EH (cell line): ENCODE data around the gene IQCF2.
A peak's percentile ranks its signal among the peaks of the same experiment; 100 is the strongest.
"Not testable (repeated sequence)": the region's sequence is repeated elsewhere in the genome, so short reads cannot be mapped to it uniquely, and the experiment has no call there.

ENCODE experiments used
- DNase-seq: peaks from one replicate; pipeline ENCODE4 v3.0.0-alpha.2; 2015; ENCODE audit warnings: low read depth

The IQCF2 gene

DNA sequence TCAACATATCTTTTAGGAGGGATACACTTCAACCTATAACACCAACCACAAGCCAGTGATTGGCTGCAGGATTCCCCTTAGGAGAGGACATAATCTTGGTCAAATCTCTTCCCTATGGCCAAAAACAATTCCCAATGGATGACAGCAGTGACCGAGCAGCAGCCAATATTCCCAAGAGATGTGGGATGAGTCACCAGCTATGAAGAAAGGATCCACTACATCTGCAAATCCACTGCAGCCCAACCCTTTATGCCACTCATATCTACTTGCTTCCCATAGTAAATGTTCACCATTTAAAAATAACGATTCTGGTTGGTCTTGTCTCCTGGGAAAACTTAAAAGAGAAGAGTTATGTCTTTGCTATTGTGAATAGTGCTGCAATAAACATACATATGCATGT is 18.5 kb downstream of the IQCF2 start:
- peak; percentile 13 for DNase-seq

DNA sequence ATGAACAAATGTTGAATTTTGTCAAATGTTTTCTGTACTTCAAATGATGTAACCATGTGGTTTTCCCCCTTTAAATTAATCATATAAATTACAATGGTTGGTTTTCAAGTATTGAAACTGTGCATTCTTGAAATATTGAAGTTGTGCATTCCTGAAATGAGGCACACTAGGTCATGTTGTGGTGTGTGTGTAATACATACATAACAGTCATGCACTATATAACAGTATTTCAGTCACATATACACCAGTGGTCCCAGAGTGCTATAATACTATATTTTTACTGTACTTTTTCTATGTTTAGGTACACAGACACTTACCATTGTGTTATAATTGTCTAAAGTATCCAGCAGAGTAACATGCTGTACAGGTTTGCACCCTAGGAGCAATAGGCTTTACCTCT is 25.0 kb downstream of the IQCF2 start:
- DNase-seq = no peak

GRCh38 chr3:51887620-51888019 is 26.2 kb downstream of the IQCF2 start:
- DNase-seq = no peak

DNA sequence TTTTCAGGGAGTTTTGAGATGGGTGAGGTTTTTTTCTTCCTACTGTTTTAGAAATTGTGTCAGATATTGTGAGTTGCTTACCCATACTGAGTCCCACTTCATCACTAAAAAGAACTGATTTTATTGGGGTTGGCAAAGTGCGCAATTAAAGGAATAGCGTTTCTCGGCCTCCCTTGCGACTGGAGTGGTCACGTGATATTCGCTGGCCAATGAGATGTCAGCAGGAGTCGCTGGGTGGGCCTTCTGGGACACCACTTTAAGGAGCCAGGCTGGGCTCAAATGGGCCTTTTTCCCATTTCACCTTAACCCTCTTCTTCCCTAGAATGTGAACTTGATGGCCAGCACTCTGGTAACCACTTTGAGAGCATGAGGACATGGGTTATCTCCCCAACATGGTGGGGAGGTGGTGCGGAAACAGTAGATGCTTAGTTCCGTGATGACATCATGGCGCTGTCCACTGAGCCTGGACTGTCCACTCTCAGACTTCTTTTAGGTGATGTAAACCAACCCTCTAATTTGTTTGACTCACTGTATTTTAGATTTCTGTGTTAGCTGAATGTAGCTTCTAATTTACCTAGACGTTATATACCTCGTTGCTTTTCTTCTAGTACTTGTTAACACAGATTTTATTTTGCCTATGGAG is 27.2 kb downstream of the IQCF2 start:
- no peak for DNase-seq

- DNase-seq = no peak
Measured at GRCh38 chr3:51891242-51892039, 30.0 kb downstream of the IQCF2 start.

DNA sequence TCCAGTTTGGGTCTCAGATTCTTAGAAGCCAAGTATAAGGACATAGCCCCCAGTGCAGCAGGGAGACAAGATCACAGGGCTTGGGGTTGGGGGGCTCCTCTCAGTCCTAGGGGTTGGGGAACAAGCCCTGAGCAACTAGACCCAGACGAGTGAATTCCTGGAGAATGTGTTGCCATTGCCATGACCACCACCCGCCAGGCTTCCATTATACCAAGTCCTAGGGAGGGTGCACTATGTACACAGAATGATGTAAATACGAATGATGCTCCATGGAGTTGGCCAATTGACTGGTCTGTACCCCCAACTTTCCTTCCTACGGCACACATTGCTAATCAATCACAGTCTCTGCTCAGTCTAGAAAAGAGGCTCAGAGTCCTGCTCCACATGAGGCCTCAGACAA is 33.0 kb downstream of the IQCF2 start:
- DNase-seq = no peak

DNA sequence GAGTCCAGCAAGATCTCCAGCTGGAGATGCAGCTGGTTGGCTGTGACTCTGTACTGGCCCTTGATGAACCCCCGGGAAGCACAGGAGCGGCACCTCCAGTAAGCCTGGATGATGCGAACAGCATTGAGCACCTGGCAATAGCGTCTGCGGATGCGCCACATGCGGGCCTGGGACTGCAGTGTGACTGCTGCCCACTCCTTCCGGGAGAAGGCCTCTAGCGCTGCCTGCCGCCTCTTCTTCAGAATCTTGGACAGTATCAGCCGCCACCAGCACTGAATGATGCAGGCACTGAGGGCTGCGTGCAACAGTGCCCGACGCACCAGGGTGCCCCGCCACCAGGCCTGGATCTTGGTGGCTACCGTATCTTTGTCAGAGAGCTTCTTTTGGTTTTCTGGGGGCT is 33.5 kb downstream of the IQCF2 start:
- no peak for DNase-seq

DNA sequence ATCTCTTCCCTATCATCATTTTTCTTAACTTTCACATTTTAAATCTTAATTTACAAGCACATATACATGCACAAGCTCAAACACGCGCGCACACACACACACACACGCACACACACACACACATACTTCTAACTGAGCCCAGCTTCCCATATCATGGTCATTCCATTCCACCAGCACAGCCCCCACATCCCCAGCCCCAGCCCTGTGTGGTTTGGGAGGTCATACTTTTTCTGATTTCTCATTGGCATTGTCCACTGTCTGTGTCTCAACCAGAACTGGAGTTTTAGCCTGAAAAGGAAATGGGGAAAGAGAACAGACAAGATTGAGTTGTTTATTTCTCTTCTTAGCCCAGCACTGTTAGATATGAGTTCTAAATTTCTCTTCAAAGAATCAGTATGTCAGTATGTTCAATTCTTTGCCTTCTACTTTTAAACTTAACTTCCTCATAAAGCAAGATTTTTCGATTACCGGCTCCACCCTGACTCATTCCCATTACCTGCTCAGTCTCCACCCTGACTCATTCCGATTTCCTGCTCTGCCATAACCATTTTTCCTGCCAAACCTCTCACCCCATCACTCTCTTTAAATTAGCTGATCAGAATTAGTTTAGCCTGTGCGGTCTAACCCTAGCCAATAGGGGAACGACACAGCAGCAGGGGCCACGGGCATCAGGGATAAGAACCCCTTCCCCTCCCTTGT is 35.3 kb downstream of the IQCF2 start:
- no peak for DNase-seq

- DNase-seq = no peak
Measured at GRCh38 chr3:51897391-51897790, 36.0 kb downstream of the IQCF2 start.

- not testable (repeated sequence) for DNase-seq
Measured at GRCh38 chr3:51900043-51900442, 38.6 kb downstream of the IQCF2 start.

DNA sequence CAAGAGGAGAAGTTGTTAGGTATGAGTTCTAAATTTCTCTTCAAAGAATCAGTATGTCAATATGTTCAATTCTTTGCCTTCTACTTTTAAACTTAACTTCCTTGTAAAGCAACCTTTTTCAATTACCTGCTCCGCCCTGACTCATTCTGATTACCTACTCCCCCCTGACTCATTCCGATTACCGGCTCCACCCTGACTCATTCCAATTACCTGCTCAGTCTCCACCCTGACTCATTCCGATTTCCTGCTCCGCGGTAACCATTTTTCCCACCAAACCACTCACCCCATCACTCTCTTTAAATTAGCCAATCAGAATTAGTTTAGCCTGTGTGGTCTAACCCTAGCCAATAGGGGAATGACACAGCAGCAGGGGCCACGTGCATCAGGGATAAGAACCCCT is 40.9 kb downstream of the IQCF2 start:
- DNase-seq = not testable (repeated sequence)

DNA sequence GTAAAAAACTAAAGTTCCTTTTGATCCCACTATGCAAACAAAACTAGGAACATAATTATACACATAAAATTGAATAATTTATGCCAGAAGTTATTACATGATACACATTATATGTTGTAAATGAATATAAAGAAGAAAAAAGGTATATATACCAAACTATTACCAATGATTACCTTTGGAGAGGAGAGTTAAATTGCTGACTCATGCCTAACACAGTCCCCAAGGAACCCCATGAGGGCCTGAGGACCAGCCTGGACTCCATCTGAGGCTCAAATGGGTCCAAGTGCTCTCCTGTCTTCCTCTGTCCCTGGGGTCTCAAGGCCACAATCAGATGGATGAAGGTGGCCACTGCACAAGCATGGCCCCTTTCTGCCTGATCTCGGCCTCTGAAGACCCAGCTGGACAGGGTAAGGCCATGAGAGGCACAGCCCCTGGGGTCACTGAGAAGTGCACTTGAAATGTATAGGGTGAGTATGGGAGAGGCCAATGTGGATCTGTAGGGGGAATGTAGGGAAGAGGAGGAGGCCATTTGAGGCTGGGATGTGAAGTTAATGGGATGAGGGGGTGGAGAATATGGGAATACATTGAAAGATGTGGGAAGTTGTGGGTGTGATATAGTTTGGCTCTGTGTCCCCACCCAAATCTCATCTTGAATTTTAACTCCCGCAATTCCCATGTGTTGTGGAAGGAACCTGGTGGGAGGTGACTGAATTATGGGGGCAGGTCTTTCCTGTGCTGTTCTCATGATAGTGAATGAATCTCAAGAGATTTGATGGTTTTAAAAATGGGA is 42.8 kb downstream of the IQCF2 start:
- no peak for DNase-seq

DNA sequence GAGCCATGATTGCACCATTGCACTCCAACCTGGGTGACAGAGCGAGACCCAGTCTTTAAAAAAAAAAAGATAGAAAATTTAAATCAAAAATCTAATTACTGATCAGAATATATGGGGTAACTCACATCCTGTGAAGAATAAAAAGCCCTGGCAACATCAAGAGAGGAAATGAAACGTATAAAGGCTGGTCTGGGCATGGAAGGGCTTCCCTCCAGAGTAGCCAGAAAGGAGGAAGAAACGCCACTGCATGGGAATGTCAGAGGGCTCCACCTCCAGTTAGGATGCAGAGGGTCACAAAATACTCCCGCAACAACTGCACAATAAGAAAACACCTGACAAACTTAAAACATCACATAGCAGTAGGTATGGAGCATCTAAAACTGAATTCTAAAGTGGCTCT is 46.6 kb downstream of the IQCF2 start:
- DNase-seq = no peak
